Thyroid gland (tissue), 4 donors: ENCODE data around the gene SLN.

Experiments
- CTCF ChIP-seq, 6 experiments: fragments of 200-600 bp in 3 of 6; fragments of 450-650 bp in 3 of 6; sonication (generic) in 3 of 6; IDR thresholded peaks; one replicate each; pipeline ENCODE4 v1.5.1; 2016 to 2019; ENCODE audit warnings: antibody characterized with exemption in 6 of 6, mild to moderate bottlenecking in 2 of 6, inconsistent platforms in 1 of 6, moderate library complexity in 1 of 6
- POLR2A ChIP-seq, 2 donors: fragments of 450-650 bp; IDR thresholded peaks; one replicate each; pipeline ENCODE4 v1.6.1; 2017; ENCODE audit warnings: antibody characterized with exemption in 2 of 2, mild to moderate bottlenecking in 2 of 2, moderate library complexity in 1 of 2

GRCh38 chr11:107756553-107756952, 44.7 kb upstream of the SLN start:
- no peak for TF ChIP-seq POLR2A (IDR thresholded peaks at IDR 0.05)
- no peak for TF ChIP-seq CTCF (IDR thresholded peaks at IDR 0.05)
